ENCODE results near the gene CCDC63.

- TF ChIP-seq, protein P1, sequence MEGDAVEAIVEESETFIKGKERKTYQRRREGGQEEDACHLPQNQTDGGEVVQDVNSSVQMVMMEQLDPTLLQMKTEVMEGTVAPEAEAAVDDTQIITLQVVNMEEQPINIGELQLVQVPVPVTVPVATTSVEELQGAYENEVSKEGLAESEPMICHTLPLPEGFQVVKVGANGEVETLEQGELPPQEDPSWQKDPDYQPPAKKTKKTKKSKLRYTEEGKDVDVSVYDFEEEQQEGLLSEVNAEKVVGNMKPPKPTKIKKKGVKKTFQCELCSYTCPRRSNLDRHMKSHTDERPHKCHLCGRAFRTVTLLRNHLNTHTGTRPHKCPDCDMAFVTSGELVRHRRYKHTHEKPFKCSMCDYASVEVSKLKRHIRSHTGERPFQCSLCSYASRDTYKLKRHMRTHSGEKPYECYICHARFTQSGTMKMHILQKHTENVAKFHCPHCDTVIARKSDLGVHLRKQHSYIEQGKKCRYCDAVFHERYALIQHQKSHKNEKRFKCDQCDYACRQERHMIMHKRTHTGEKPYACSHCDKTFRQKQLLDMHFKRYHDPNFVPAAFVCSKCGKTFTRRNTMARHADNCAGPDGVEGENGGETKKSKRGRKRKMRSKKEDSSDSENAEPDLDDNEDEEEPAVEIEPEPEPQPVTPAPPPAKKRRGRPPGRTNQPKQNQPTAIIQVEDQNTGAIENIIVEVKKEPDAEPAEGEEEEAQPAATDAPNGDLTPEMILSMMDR (conservative IDR thresholded peaks at IDR 0.05 in 1 of 2, IDR thresholded peaks at IDR 0.05 in 1 of 2; ENCODE audit: low read depth in 1 of 2, low read length in 2 of 2) = no peak
- no peak for TF ChIP-seq EZH2 (IDR thresholded peaks at IDR 0.05; ENCODE audit: low read length, missing control alignments)
Observed at GRCh38 chr12:110856542-110856941, 9.8 kb downstream of the CCDC63 start.

Data from fibroblast of lung (primary cell).